Right ventricle myocardium inferior (tissue), 1 donor: ENCODE results near the gene FBN1. TPM values are rescaled to one million over a fixed set of nuclear protein-coding genes. Genes with fewer than 3 reads are reported as not detected.

Experiments
- ATAC-seq: fragments of 200-7000 bp; cut with Tn5 transposase; one replicate; pipeline ENCODE4 v1.9.1; 2020; ENCODE audit warnings: mild to moderate bottlenecking, moderate library complexity
- DNase-seq: peaks from one replicate; pipeline ENCODE4 v3.0.0; 2021; ENCODE audit errors: missing footprints
- intact Hi-C: fragments of 100-400 bp; cut with DNase I; formaldehyde crosslinking; loops from one replicate; pipeline ENCODE4 v1.11.0; 2022
- total RNA-seq: library from RNA; stranded (reverse); fragmentation: NEBNext Ultra II Directional; extraction: Animal tissue kit (Norgen Biotek cat#: 25700); gene quantifications from one replicate; pipeline ENCODE4 v1.2.1, GENCODE V29; 2021
- donor health status: DM: no; HTN: yes; CAD: no; lungs with severe emphysema.

Gene FBN1
- total RNA-seq, 1 donor from 2014 or later, result 41.0 TPM

DNA sequence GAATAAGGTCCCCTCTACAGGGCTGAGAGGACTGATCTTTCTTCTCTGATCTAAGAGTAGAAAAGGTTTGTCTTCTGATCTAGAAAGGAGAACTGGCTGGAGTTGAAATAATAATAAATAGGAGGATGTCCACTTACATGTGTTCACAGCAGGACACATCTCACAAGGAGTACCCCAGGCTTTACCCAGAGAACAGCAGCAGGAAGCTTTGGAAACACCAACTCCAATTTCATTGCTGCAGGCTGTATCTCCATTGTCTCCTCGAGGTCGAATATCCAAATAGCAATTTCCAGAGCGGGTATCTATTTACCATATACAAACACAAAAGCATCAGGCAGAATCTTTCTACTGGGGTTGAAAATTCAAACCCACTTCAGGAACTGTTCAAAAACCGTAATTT is 177.7 kb downstream of the FBN1 start:
- intact Hi-C loops, result no loop called here
- ATAC-seq (no peak), DNase-seq (no peak)

DNA sequence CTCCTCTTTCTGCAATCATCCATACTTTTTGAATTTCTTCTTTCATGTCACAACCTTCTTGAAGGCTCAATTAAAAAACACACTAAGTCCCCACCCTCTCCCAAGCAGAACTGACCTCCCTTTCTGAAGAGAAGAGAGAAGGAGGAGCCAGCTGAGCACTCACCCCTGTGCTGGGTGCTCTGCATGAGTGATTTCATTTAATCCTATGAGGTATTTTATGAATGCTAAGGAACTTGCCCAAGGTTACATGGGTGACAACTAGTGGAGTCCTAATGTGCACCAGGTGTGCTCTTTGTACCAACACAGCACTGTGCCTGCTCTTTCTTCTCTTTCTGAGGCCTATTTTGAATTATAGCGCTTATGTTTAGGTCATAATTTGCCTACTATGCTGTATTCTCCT is 178.7 kb downstream of the FBN1 start:
- ATAC-seq (no peak), DNase-seq (no peak)
- intact Hi-C loops, result no loop called here

- ATAC-seq (no peak), DNase-seq (no peak)
- intact Hi-C loops, result no loop called here
Observed at GRCh38 chr15:48466079-48466478, 179.4 kb downstream of the FBN1 start.

DNA sequence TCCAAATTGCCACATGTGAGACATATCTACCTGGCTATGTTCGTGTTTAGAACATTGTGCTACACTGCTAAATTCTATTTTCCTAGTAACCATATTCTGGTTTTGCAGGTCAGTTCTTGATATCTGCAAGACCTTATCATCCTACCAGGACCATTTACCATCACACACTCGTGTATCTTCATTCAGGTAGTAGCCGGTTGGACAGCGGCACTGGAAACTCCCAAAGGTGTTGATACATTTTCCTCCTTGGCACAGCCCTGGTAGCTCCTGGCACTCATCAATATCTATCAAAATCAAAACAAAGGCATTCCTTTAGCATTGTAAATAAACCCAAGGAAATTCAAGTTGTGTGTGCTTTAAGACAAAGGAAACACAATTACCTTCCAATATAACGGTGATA is 180.1 kb downstream of the FBN1 start:
- intact Hi-C loops, result no loop called here
- DNase-seq (no peak), ATAC-seq (no peak)

DNA sequence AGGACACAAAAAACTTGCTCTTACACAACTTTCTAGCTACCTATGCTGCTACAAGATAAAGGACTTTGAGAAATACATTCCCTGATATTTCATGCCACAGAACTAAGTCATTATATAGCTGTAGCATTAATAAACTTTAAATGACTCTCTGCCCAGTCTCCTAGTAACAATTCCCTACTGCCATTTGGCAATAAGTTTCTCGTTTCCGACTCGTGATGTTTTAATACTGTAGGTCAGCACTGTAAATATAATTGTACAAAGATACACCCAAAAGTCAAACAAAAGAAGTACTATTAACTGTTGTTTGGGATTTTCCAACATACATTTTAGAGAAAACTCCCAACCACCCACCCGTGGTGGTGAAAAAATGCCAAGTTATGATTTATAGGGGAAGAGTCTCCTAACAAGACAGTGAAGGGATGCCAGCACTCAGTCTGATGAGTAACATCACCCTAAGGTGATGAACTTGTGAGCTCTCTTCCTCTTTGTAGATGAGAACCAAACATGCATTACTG is 182.1 kb downstream of the FBN1 start:
- DNase-seq (no peak), ATAC-seq (no peak)
- intact Hi-C loops, result no loop called here

GRCh38 chr15:48462688-48463087 is 182.8 kb downstream of the FBN1 start:
- DNase-seq, result no peak
- ATAC-seq, result no peak
- intact Hi-C loops, result no loop called here

DNA sequence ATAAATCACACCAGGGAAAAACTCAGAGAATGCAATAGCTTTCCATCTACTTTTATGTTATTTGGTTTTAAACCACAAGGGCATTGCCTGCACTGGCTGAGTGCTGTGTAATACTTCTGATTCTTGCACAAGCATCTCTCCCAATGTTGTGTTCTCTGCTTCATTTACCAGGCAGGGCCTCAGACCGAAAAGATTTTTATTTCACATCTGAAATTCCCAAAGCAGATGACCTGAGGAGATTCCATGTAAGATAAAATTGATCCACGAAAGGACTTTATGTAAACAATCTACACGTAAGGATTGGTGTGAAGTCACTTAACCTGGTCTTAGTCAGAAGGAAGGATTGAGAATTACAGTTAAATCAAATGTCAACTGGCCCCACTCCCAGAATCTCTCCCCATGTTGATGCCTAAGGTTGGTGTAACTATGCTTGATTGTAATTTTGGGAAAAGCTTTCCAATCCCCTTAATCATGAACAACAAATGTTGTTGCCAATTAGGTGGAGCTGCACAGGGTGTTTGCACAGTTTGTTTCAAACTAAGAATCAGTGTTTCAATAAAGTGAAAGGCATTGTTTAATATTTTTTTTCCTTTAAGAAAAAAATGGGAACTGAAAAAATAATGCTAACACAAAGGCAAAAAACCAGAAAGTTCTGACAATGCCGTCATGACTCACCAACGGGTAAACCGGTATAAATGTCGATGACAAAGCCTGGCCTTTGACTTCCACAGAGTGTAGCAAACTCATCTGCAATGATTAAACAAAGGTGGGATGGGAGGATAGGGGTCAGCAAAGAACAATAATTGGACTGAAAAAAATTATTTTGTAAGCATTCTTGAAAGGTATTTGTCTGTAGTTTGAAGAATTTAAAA is 185.7 kb downstream of the FBN1 start:
- no peak for DNase-seq
- intact Hi-C loops, result no loop called here
- peak; percentile 64 for ATAC-seq

- no peak for ATAC-seq
Observed at GRCh38 chr15:48458876-48459275, 186.6 kb downstream of the FBN1 start.

GRCh38 chr15:48456134-48456533 is 189.4 kb downstream of the FBN1 start:
- ATAC-seq, result no peak
- no peak for DNase-seq
- intact Hi-C loops, result no loop called here

More at GRCh38 chr15:48458876-48459275, 186.6 kb downstream of the FBN1 start:
- intact Hi-C loops, result no loop called here
- no peak for DNase-seq

DNA sequence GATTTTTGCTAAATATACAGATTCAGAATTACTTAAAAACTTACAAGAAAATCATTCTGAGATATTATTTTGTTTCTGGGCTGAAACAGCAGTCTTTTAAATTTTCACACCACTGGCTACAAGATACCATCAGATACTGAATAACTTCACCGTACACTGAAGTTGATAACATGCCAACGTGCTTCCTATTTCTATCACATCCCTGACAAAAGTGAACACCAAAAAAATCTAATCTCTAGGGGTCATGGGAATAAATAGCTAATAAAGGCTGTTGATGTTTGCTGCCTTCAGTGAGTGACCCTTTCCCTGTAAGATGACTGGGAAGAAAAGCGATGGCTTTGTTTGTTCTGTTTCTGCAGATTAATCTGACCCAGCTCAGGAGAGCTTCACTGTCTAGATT is 193.8 kb downstream of the FBN1 start:
- intact Hi-C loops, result no loop called here
- ATAC-seq (no peak), DNase-seq (no peak)

DNA sequence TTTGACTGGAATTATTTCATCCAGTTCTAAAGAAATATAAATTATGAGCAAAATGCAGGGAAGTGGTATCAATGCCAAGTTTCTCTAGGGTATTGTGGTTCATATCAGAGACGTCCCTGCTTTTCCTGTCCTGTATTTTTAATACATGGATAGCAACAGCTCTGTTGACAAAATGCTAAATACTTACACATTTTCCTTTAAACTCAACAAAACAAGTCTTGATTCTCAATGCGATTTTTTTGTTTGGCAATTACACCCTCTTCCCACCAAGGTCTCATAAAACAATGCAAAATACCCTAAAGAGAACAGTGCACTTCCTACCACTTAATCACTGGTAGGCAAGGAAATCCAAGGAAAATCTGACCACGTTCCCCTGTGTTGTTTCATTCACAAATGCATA is 194.3 kb downstream of the FBN1 start:
- intact Hi-C loops, result no loop called here
- no peak for ATAC-seq

DNA sequence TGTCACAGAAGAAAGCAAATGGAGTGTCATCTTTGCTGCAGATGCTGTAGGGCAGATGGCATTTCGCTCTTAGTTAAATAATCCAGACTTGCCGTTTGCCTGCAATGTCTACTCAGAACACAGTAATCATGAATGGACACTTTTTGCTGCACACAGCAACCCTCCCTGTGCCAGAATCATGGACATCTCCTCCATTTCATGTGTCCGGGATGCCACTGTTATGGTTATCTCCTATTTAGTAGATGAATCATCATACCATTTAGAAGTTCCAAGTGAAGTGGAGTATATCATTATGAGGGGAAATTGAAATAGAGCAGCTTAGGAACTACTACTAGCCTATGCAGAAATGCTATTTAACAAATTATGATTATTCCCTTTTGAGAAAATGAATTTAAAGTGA is 195.8 kb downstream of the FBN1 start:
- no peak for ATAC-seq
- intact Hi-C loops, result no loop called here
- no peak for DNase-seq

More for the DNA sequence above, 194.3 kb downstream of the FBN1 start:
- no peak for DNase-seq

DNA sequence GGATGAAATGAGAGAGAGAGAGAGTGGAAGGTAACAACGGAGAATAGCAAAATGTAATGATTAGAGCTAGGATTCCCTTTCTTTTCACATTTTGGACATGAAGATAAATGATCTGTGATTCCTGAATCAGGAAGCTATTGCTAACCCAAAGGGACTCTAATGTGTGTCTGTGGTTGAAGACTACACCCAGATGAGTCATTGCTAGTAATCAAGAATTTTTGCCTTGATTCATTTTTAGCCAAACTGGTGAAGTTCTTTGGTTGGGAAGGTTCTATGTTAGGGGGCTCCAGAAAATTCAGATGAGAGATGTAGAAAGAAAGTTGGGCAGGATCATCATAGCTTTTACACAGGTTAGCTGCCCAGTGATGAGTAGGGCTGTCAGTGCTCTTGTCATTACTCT is 197.9 kb downstream of the FBN1 start:
- no peak for ATAC-seq
- intact Hi-C loops, result no loop called here

GRCh38 chr15:48447058-48447457 is 198.5 kb downstream of the FBN1 start:
- ATAC-seq (no peak), DNase-seq (no peak)
- intact Hi-C loops, result no loop called here

More for the DNA sequence above, 197.9 kb downstream of the FBN1 start:
- no peak for DNase-seq

DNA sequence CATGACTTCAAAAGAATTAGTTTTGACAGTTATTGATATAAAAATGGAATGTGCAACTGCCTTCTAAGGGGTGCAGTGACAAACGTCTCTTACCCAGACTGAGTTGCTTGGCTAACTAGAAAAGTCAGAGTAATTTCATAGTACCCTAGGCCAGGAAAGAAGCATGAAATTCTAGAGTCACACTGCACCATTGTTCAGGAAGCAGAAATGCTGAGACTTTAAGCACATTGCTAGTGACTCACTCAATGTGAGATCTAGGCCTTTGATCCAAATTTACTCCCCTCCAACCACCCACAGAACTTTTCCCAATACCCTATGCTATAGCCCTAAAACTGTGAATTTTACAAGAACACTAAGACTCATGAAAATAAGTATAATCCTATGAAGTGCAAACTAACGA is 203.5 kb downstream of the FBN1 start:
- ATAC-seq (no peak), DNase-seq (no peak)
- intact Hi-C loops, result no loop called here

DNA sequence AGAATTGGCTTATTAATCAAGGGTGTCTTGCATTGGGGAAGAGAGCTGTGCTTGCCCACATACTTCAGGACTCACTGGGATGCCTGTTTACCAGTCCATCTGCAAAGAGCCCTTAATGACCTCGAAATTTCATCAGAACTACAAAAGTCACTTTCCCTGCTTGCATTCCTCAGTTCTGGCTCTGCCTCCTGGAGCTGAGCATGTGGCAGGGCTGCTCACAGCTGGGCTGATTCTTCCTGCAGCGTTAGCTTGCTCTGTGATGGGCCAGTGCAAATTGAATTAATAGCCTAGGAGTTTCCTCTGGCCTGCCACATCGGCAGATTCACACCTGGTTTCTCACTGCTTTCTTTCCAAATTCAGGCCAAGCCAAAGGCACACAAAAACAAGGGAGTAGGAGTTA is 205.4 kb downstream of the FBN1 start:
- intact Hi-C loops, result no loop called here
- DNase-seq, result no peak
- ATAC-seq, result peak; percentile 92

- no peak for ATAC-seq
- intact Hi-C loops, result no loop called here
Observed at GRCh38 chr15:48437178-48437577, 208.3 kb downstream of the FBN1 start.

DNA sequence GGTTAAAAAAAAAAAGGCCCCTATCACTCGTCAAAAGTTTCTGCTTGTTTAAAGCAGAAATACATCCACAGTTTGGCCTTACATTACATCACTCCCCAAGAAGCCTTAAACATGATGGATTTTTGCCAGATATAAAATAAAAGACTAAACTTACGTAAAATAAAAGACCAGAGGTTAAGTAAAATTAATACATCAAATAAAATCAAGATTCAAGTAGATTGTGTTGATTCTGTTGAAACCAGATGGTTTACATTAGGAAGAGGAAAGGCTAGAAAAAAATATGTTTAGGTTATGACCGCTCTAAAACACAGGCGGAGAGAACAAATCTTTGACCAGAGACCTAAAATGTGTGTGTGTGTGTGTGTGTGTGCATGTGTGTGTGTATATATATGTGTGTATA is 210.2 kb downstream of the FBN1 start:
- intact Hi-C loops, result no loop called here
- no peak for ATAC-seq
- DNase-seq, result no peak

More at GRCh38 chr15:48437178-48437577, 208.3 kb downstream of the FBN1 start:
- DNase-seq, result no peak

DNA sequence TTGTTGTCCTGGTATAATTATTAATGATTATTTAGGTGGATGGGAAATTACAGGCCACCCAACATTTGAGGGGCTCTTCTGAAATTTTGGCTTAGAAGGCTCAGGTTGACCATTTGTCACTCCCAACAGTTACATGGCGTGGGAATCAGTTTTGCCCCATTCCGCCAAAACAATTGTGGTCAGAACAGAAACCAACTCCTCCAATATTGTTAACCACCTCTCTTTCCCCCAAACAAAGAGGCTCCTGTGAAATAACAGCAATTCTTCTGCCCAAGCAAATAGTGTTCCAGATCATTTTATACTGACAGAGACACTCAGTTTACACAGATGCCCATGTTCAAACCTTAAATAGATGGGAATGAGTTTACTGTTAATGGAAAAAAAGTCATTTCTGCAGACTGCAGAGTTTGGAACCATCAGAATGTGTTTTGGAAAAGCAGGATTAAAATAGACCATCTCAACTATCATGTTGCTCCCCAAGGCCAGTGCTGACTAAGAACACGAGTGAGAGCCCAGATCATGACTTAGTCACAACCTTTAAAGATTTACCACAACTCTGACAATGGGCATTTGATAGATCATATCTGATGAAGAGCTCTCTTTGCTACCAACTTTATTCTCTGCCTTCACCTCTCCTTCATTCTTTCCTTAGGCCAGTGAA is 212.2 kb downstream of the FBN1 start:
- DNase-seq (no peak), ATAC-seq (no peak)
- intact Hi-C loops, result no loop called here

DNA sequence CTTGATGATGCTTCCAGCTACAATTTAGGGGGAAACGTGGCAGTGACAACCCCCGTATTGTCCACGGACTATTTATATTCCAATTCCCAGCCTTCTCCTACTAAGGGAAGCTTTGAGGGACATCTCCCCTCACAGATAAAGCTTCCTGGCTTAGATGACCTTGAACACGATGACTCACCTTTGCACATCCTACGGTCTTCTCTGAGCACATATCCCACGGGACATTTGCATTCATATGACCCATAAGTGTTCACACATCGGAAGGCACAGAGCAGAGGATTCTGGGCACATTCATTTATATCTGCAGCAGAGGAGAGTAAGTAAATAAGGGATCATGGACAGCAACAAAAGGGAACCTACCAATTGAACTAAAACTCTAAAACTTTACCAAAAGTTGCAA is 212.8 kb downstream of the FBN1 start:
- intact Hi-C loops, result no loop called here
- ATAC-seq (no peak), DNase-seq (no peak)
